Occipital lobe (tissue), 2 donors: ENCODE measurements around the gene GRM8. TPM values are rescaled to one million over a fixed set of nuclear protein-coding genes. Genes with fewer than 3 reads are reported as not detected.

ENCODE experiments used
- DNase-seq: peaks from one replicate; lab custom pipeline; 2025; lab: John Stamatoyannopoulos, UW
- total RNA-seq: library from RNA; depleted of rRNA; stranded (reverse); fragments of >200 nt; gene quantifications from one replicate; pipeline ENCODE4 v1.2.3, GENCODE V29; 2014

The GRM8 gene
- total RNA-seq: 3.7 TPM

DNA sequence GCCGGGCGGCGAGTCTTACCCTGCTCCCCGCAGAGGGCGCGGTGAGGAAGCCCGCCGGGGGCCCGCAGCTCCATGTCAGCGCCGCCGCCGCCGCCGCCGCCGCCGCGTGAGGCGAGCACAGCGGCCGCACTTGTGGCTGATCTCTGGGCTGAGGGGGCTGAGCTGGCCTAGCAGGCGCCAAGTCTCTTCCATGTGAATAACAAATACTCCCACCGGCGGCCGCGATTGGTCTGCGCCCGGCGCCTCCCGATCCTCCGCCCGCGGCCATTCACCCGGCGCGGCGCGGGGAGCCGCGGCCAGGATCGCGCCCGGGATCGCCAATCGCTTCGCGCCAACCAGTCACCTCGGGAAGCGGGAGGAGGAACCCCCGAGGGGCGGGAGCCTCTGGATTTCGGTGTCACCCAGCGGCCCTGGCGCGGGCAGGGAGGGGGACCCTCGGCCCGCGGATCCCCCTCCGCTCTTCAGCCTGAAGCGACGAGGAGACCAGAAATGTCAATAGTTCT lies at the start of gene GRM8:
TSS of gene GRM8 (minus strand) at position 164 of the 503 bp plus-strand sequence.
- peak; percentile 46 for DNase-seq

- no peak for DNase-seq
These were observed 38.1 kb upstream of the GRM8 start for GRCh38 chr7:127290801-127291361.

- DNase-seq: no peak
These were observed 37.4 kb upstream of the GRM8 start for GRCh38 chr7:127290116-127290655.

DNA sequence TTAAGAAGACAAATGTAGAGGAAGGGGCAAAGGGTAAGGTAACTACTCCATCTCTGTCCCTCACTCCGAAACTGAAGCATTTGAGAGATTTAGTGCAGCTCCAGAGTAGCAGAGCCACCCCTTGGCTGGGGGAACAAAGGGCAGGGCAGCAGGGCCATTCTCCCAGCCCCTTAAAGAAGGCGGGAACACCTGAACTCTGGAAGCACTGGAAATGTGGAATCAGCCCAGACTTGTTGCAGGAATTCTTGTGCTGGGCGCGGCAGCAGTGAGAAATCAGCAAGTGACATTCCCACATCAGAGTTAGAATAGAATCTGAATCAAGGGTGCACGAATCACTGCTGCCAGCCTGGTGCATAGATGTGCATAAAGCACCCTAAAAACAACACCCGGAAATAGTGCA lies 34.4 kb upstream of the GRM8 start:
- no peak for DNase-seq

GRCh38 chr7:127270093-127270492 lies 17.4 kb upstream of the GRM8 start:
- no peak for DNase-seq

DNA sequence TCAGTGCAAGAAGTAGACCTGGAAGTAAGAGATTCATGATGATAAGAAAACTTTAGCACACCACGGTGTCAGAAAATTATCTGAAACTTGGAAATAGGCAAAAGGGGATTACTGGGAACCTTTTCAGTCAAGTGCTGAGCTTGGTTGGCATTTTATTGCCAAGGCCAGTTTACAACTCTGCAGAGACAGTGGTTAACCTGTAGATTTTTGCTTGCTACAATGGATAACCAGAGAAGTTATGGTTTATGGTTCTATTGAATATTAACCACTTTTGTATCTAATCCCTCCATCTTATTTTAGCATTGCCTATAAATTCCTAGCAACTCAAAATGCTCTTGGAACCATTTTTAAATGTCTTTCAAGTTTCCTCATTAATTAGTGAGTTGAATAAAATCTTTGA lies 13.3 kb upstream of the GRM8 start:
- no peak for DNase-seq

DNA sequence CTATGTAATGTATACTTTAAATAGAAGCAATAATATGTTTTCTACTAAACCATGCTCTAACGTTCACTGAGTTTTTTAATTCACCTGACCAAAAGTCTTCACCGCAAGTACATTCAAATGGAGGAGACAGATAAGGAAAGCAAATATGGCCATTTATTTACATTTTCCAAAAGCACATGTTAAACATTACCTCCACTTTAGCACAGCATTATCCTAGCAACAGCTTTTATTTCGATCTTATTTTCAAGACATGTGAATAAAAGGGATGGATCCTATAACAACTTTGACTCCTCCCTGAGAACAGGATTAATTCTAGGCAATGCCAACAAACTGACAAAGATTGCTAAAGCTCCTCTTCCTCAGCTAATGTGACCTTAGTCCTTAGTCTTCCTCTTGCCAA lies 11.5 kb upstream of the GRM8 start:
- DNase-seq: no peak

- no peak for DNase-seq
These were observed 5.4 kb upstream of the GRM8 start for GRCh38 chr7:127258111-127258510.

GRCh38 chr7:127257086-127257485 lies 4.3 kb upstream of the GRM8 start:
- no peak for DNase-seq

DNA sequence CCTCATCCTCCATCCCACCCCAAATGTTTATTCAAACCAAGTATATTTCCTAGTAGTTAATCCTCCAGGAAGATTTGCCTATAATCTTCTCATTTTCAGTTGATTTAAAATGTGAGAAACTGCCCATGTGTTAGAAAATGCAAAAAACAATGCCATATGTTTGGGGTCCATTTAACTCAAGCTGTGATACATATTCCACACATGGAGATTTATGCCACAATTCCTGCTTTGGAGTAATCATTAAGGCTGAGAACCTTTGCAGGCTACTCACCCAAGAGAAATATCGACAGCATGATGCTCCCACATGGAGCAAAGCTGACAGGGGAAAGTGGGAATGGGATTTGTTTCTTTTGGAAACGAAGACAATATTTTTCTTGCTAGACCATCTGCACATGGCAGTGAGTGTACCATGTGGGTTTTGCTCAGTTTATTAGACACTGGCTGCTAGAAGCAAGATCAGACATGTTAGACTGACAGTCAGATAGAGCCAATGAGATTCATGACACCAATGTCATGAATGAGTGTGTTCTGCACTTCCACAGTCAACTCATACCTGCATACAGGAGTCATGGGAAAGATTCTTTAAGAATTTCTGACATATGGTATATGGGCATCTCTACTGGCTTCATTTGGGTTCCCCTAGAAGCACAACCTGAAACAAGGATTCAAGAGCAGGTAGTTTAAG lies 3.4 kb upstream of the GRM8 start:
- no peak for DNase-seq

- DNase-seq: no peak
These were observed 1.5 kb upstream of the GRM8 start for GRCh38 chr7:127254163-127254684.

- peak; percentile 62 for DNase-seq
These were observed 781 bp upstream of the GRM8 start for GRCh38 chr7:127253281-127254162.

GRCh38 chr7:127252377-127252713 lies 396 bp downstream of the GRM8 start:
- DNase-seq: no peak

DNA sequence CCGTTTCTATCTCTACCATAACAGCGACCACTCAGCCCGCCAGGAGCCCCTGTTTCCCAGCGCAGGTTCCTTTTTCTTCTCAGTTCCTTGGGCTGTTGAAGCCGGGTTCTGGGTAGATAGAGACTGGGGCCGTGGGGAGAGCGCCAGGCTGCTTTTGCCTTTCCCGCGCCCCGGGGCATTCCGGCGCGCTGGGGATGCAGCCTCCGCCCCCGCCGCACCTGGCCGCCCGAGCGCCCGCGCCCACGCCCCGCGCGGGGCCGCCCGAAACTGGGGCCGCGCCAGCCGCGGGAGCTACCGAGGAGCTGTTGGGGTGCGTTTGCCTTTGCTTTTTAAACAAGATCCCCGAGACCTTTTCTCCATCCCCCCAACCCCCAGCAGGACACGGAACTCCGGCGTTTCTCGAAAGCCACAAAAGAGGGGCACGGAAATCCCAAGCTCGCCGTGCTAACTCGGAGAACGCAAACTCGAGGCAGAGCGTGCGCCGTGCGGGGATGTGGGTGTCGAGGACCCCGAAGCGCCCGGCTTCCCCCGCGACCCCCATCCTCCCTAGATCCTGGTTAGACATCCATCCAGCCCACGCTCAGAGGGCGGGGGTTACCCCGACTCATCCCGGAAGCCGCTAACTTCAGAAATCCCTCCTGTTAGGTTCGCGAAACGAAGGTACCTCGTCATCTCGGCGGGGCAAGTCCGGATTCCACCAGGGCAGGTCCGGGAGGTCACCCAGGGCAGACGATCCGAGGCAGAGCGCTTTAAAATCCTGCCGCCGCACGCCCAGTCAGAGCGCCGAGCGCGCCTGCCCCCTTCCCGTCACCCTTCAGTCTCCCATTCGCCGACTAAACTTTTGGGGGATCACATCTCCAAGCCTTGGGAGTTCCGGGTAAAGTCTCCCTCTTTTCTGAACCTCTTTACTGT lies 1.0 kb downstream of the GRM8 start:
- no peak for DNase-seq

DNA sequence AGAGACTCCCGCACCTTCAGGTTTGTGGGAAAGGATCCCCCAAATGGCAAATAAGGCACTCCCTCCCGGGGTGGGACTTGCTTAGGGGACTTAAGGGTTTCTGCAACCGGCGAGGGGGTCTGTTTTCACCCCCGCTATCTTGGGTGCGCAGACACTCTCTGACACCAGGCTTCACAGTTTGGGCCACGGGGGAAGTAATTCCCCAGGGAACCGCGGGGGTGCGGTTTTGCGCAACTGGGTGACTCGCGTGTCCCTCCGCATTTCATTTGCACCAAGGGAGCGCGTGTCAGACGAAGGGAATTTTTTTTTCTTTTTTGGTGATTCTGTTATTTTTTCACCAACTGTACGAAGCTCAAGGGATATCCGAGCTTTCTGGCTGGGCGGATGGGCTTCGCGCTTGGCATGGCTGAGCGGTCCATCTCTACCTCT lies 1.7 kb downstream of the GRM8 start:
- DNase-seq: peak; percentile 21

DNA sequence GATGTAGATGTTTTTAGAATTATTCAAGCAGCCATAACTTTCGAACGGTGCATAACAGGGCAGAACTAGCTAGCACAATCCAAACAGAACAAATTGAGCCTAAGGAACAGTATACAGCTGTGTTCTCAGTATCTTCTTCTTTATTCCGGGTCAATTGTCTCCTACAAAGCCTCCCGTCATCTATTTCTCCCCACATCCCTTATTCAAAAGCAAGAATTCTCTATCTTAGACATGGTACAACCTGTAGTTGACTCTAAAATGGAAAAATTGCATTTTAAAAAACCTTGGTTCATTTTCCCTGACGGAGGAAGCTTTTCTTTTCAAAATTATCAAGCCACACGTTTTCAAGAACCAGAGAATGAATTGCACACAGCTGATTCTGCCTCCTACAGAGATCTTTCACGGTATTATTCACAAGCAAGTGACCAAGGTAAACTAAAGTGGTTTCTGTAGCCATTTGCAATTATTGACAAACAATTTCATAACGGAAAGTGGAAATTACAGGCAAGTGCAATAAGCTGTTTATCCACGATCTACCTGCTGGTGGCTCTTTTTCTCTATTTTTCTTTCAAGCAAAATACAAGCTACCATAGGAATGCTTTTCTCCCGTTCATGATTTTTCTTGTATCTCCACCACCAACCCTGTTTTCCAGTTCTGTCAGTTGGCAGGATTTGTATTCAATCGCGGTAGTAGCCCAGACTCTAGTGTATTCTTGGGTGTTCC lies 2.3 kb downstream of the GRM8 start:
- no peak for DNase-seq

DNA sequence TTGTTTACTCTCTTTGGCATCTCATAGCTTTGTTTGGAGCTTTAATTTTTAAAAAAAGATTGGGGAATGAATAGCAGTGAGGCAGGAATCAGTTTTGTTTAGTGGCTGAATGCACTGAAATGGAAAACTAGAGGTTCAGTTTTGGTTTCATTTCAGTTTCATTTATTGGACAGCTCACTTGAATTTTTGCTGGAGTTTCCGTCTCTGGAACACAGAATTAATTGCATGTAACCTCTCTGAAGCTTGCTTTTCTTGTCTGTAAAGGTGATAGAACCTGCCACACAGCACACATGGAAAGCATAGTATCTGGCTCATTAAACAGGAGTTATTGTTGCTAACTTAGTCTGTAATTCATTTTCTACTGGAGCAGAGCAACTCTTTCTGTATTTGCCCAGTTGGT lies 7.1 kb downstream of the GRM8 start:
- DNase-seq: no peak

- DNase-seq: no peak
These were observed 7.7 kb downstream of the GRM8 start for GRCh38 chr7:127245002-127245401.

DNA sequence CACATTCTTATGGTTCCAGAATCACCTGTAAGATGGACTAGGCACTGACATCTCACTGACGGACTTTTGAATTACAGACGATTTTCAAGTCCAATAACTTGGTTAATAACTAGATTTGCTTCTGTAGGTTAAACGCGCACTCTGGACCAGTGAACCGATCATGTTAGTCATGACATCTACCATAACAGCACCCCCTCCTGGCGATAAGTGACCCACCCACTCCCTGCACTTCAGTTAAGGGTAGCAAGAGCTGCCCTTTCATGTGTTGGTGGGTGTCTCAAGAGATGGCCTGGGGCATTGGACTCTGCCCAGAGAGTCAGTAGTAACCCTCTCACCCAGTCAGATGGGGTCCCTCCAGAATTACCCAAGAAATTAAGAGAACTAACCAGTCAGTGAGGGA lies 12.9 kb downstream of the GRM8 start:
- DNase-seq: no peak

- DNase-seq: no peak
These were observed 19.1 kb downstream of the GRM8 start for GRCh38 chr7:127233630-127234029.
